ENCODE results near the gene BCAT1. TPM values are rescaled to one million over a fixed set of nuclear protein-coding genes. Genes with fewer than 3 reads are reported as not detected.
A peak's percentile ranks its signal among the peaks of the same experiment; 100 is the strongest.

Gene BCAT1
- total and polyA plus RNA-seq, 2 donors (not counting 3 experiments of a cell fraction or from before 2014, with no cell fraction given) = 21.6 to 267 TPM

GRCh38 chr12:24944601-24944975, 4.3 kb downstream of the BCAT1 start:
- no peak overlapping the region for H3K4me3 ChIP-seq (replicated peaks in 1 of 3; ENCODE audit: insufficient read depth in 1 of 3, low read depth in 1 of 3, low read length in 3 of 3)
- H4K20me1 ChIP-seq (replicated peaks; ENCODE audit: control insufficient read depth, extremely low read depth, insufficient read depth, low read length) = no peaks in the 10 kb centered on the region
- no peak overlapping the region for H2AFZ ChIP-seq (ENCODE audit: low read depth, low read length)
- H3K79me2 ChIP-seq (ENCODE audit: control insufficient read depth, insufficient read depth, low read length) = peaks cover 79% of the 10 kb centered on the region
- H3K9me1 ChIP-seq (replicated peaks; ENCODE audit: control insufficient read depth, extremely low read depth, insufficient read depth, low read length) = no peaks in the 10 kb centered on the region
- FAIRE-seq (no peak), DNase-seq (ENCODE audit: low read depth, low spot score) (no peak)
- no peaks in the 10 kb centered on the region for H3K27me3 ChIP-seq (ENCODE audit: control insufficient read depth in 2 of 2, insufficient read depth in 2 of 2, low read length in 2 of 2)
- H3K4me2 ChIP-seq (ENCODE audit: insufficient read depth, low read length) = peak overlapping the region; percentile 87
- TF ChIP-seq FOS (IDR thresholded peaks at IDR 0.05; ENCODE audit: borderline replicate concordance, insufficient read depth, low read length) (no peak), POLR2A (IDR thresholded peaks at IDR 0.05; ENCODE audit: low read depth, low read length) (no peak), EZH2 (IDR thresholded peaks at IDR 0.05; ENCODE audit: borderline replicate concordance, low read depth, low read length, severe bottlenecking) (no peak)
- dilution Hi-C loops (cut with MboI; ENCODE audit: extremely low pct_ligation_motif_present, low sequenced_read_pairs) (no loop called here), intact Hi-C loops (cut with micrococcal nuclease) (loop anchor here (1.0 kb wide), 1 partner anchor 35 kb away; no protein-coding TSS in a partner anchor)
- ChIA-PET CTCF (interaction anchor here (1.3 to 4.5 kb wide), 4 partner anchors 14 to 91 kb away, joined by 3 to 45 read pairs (median 6); no protein-coding TSS in a partner anchor), POLR2A (interaction anchor here (0.5 to 1.1 kb wide), 2 partner anchors 43 to 90 kb away, joined by 3 read pairs; no protein-coding TSS in a partner anchor)
- H3K4me1 ChIP-seq (ENCODE audit: control insufficient read depth, extremely low read depth, insufficient read depth, low read length) = peaks cover 40% of the 10 kb centered on the region
- peaks cover 0 to 5% of the 10 kb centered on the region in 2 experiments for H3K36me3 ChIP-seq (ENCODE audit: control insufficient read depth in 2 of 2, extremely low read depth in 1 of 2, insufficient read depth in 2 of 2, low read length in 2 of 2)
- peak overlapping the region; percentile 74 for H3K27ac ChIP-seq (ENCODE audit: insufficient read depth, low read depth, low read length)
- no TSS peak for BruUV-seq (replicated peaks)
- H3K9ac ChIP-seq (replicated peaks; ENCODE audit: extremely low read depth, insufficient read depth, low read length) = no peak overlapping the region
- no peaks in the 10 kb centered on the region for H3K9me3 ChIP-seq (replicated peaks; ENCODE audit: control insufficient read depth, insufficient read depth, low read length)

DNA sequence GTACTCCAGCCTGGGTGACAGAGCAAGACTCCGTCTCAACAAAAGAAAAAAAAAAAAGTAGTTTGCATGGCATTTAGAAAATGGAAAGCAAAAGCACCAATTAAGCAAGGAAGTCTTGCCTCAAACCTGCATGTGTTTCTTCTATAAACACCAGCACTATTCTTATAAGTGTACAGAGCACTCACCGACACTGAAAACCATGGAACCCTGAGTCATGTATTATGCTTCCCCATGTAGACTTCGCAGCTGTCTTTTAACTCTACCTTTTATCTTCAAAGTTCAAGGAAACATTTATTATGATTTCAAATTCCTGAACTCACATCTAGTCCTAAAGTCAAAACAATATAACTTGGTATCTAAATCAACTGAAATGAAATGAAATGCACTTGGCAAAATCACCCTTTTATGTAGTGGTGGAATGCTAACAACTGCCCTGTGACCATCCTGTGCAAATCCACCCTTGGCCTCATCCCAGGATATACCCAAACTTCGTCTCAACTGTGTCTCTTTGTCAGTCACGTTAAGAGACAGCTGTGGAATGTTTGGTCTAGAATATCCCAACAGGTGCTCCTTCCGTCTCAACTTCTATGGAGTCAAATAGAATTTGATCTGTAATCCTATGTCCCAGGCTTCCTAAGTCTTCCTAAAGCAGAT, 4.8 kb downstream of the BCAT1 start:
- Histone ChIP-seq H3K4me1 (ENCODE audit: control insufficient read depth, extremely low read depth, insufficient read depth, low read length) (peaks cover 35% of the 10 kb centered on the region), H3K4me3 (replicated peaks in 1 of 3; ENCODE audit: insufficient read depth in 1 of 3, low read depth in 1 of 3, low read length in 3 of 3) (peak overlapping the region in 1 of 3 experiments; percentile 48), H3K4me2 (ENCODE audit: insufficient read depth, low read length) (peak overlapping the region; percentile 87), H3K27me3 (ENCODE audit: control insufficient read depth in 2 of 2, insufficient read depth in 2 of 2, low read length in 2 of 2) (no peaks in the 10 kb centered on the region), H3K27ac (ENCODE audit: insufficient read depth, low read depth, low read length) (peak overlapping the region; percentile 74), H3K9me1 (replicated peaks; ENCODE audit: control insufficient read depth, extremely low read depth, insufficient read depth, low read length) (no peaks in the 10 kb centered on the region), H3K79me2 (ENCODE audit: control insufficient read depth, insufficient read depth, low read length) (peaks cover 82% of the 10 kb centered on the region), H3K36me3 (ENCODE audit: control insufficient read depth in 2 of 2, extremely low read depth in 1 of 2, insufficient read depth in 2 of 2, low read length in 2 of 2) (peaks cover 0 to 5% of the 10 kb centered on the region in 2 experiments), H3K9me3 (replicated peaks; ENCODE audit: control insufficient read depth, insufficient read depth, low read length) (no peaks in the 10 kb centered on the region), H2AFZ (ENCODE audit: low read depth, low read length) (no peak overlapping the region), H4K20me1 (replicated peaks; ENCODE audit: control insufficient read depth, extremely low read depth, insufficient read depth, low read length) (no peaks in the 10 kb centered on the region), H3K9ac (replicated peaks; ENCODE audit: extremely low read depth, insufficient read depth, low read length) (peak overlapping the region; percentile 28)
- TF ChIP-seq FOS (IDR thresholded peaks at IDR 0.05; ENCODE audit: borderline replicate concordance, insufficient read depth, low read length) = peak; percentile 10
- TF ChIP-seq JUN (IDR thresholded peaks at IDR 0.05; ENCODE audit: borderline replicate concordance, insufficient read depth, insufficient read length, low read depth) = no peak
- TF ChIP-seq MYC (IDR thresholded peaks at IDR 0.05; ENCODE audit: low read depth, low read length) = no peak
- TF ChIP-seq, protein P1, sequence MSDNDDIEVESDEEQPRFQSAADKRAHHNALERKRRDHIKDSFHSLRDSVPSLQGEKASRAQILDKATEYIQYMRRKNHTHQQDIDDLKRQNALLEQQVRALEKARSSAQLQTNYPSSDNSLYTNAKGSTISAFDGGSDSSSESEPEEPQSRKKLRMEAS (IDR thresholded peaks at IDR 0.05; ENCODE audit: insufficient read depth, insufficient read length) = no peak
- no peak for TF ChIP-seq CTCF (IDR thresholded peaks at IDR 0.05; ENCODE audit: extremely low read depth in 1 of 2, insufficient read depth in 1 of 2, low read depth in 1 of 2, low read length in 2 of 2)
- no peak for TF ChIP-seq EZH2 (IDR thresholded peaks at IDR 0.05; ENCODE audit: borderline replicate concordance, low read depth, low read length, severe bottlenecking)
- TF ChIP-seq POLR2A (IDR thresholded peaks at IDR 0.05; ENCODE audit: low read depth, low read length) = no peak
- TF ChIP-seq POLR2AphosphoS5 (IDR thresholded peaks at IDR 0.05; ENCODE audit: insufficient read depth, low read depth, low read length) = peak; percentile 15
- dilution Hi-C loops (cut with MboI; ENCODE audit: extremely low pct_ligation_motif_present, low sequenced_read_pairs) (no loop called here), intact Hi-C loops (cut with micrococcal nuclease) (loop anchor here (1.0 kb wide), 1 partner anchor 35 kb away; no protein-coding TSS in a partner anchor)
- ChIA-PET POLR2A (interaction anchor here (0.5 to 1.1 kb wide), 2 partner anchors 43 to 89 kb away, joined by 3 read pairs; no protein-coding TSS in a partner anchor), CTCF (interaction anchor here (0.8 to 1.8 kb wide), 4 partner anchors 13 to 43 kb away, joined by 3 to 7 read pairs (median 4); no protein-coding TSS in a partner anchor)
- BruUV-seq (replicated peaks) = no TSS peak
- FAIRE-seq (peak; percentile 44), DNase-seq (ENCODE audit: low read depth, low spot score) (peak; percentile 86)
